Measurements from ENCODE around the gene YIF1A.
A peak's percentile ranks its signal among the peaks of the same experiment; 100 is the strongest.

Gene YIF1A

DNA sequence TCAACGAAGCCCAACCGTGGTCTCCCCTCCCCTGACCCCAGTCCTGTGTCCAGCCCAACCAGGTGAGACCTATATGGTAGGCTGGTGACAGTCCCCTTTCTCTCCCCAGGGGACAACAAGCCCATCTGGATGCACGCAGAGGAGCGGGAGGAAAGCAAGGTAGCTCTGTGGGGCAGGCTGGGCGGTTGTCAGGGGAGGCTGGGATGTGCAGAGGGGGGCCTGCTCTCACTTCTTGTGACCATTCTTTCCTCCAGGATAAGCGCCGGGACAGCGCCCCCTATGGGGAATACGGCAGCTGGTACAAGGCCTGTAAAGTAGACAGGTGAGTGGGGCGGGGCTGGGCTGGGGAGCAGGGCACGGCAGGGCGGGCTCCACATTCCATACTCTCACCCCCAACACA, 24.0 kb downstream of the YIF1A start:
- Histone ChIP-seq H3K4me1 (ENCODE audit: insufficient read depth, low read length) (peaks cover 22% of the 10 kb centered on the region), H3K27ac (ENCODE audit: low read length) (no peak overlapping the region), H3K79me2 (ENCODE audit: insufficient read depth, low read length) (peaks cover 17% of the 10 kb centered on the region), H3K9me3 (ENCODE audit: insufficient read depth, low read length, severe bottlenecking) (no peaks in the 10 kb centered on the region), H2AFZ (ENCODE audit: low read depth, low read length) (no peak overlapping the region), H3K4me3 (ENCODE audit: low read depth in 1 of 2, low read length in 2 of 2) (no peak overlapping the region), H3K4me2 (ENCODE audit: insufficient read depth, low read length) (no peak overlapping the region), H3K9ac (ENCODE audit: low read depth, low read length) (no peak overlapping the region), H4K20me1 (ENCODE audit: insufficient read depth, low read length) (peaks cover 28% of the 10 kb centered on the region), H3K36me3 (ENCODE audit: insufficient read depth, low read length) (peaks cover 66% of the 10 kb centered on the region), H3K27me3 (ENCODE audit: insufficient read depth, low read length, poor library complexity) (no peaks in the 10 kb centered on the region)
- TF ChIP-seq EZH2 (IDR thresholded peaks at IDR 0.05; ENCODE audit: borderline replicate concordance, low read depth, low read length, severe bottlenecking) = no peak
- TF ChIP-seq, protein P1, sequence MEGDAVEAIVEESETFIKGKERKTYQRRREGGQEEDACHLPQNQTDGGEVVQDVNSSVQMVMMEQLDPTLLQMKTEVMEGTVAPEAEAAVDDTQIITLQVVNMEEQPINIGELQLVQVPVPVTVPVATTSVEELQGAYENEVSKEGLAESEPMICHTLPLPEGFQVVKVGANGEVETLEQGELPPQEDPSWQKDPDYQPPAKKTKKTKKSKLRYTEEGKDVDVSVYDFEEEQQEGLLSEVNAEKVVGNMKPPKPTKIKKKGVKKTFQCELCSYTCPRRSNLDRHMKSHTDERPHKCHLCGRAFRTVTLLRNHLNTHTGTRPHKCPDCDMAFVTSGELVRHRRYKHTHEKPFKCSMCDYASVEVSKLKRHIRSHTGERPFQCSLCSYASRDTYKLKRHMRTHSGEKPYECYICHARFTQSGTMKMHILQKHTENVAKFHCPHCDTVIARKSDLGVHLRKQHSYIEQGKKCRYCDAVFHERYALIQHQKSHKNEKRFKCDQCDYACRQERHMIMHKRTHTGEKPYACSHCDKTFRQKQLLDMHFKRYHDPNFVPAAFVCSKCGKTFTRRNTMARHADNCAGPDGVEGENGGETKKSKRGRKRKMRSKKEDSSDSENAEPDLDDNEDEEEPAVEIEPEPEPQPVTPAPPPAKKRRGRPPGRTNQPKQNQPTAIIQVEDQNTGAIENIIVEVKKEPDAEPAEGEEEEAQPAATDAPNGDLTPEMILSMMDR (IDR thresholded peaks at IDR 0.05; ENCODE audit: borderline replicate concordance, extremely low read depth, low read length, poor library complexity, severe bottlenecking) = peak; percentile 61
- ATAC-seq (ENCODE audit: insufficient read depth, low read depth) = no peak
- peak; percentile 45 for DNase-seq

DNA sequence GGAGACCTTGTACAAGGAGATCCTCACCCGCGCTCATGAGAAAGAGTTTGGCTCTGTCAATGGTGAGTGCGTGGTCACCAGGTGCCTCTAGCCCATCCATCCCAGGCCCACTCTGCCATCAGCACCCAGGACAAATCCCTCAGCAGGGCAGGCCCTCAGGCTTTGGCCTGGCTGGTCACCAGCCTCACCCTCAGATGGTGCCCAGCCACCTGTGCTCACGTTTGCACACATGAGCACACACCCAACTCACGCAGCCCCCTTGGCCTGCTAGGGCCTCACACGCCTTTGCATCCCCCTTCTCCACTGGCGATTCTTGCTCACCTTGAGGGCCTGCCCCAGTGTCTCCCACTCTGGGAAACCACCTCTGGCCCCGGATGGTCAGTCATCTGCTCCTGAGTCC, 24.6 kb downstream of the YIF1A start:
- no peak overlapping the region for H3K4me3 ChIP-seq (ENCODE audit: low read depth in 1 of 2, low read length in 2 of 2)
- no peak overlapping the region for H3K9ac ChIP-seq (ENCODE audit: low read depth, low read length)
- TF ChIP-seq, protein P1 (IDR thresholded peaks at IDR 0.05; ENCODE audit: borderline replicate concordance, extremely low read depth, low read length, poor library complexity, severe bottlenecking) = no peak
- no peak for TF ChIP-seq EZH2 (IDR thresholded peaks at IDR 0.05; ENCODE audit: borderline replicate concordance, low read depth, low read length, severe bottlenecking)
- H3K79me2 ChIP-seq (ENCODE audit: insufficient read depth, low read length) = peaks cover 17% of the 10 kb centered on the region
- peaks cover 21% of the 10 kb centered on the region for H3K4me1 ChIP-seq (ENCODE audit: insufficient read depth, low read length)
- no peak overlapping the region for H2AFZ ChIP-seq (ENCODE audit: low read depth, low read length)
- DNase-seq (no peak), ATAC-seq (ENCODE audit: insufficient read depth, low read depth) (no peak)
- H3K27ac ChIP-seq (ENCODE audit: low read length) = no peak overlapping the region
- H3K36me3 ChIP-seq (ENCODE audit: insufficient read depth, low read length) = peaks cover 69% of the 10 kb centered on the region
- no peaks in the 10 kb centered on the region for H3K9me3 ChIP-seq (ENCODE audit: insufficient read depth, low read length, severe bottlenecking)
- H3K4me2 ChIP-seq (ENCODE audit: insufficient read depth, low read length) = no peak overlapping the region
- H4K20me1 ChIP-seq (ENCODE audit: insufficient read depth, low read length) = peaks cover 30% of the 10 kb centered on the region
- H3K27me3 ChIP-seq (ENCODE audit: insufficient read depth, low read length, poor library complexity) = no peaks in the 10 kb centered on the region

DNA sequence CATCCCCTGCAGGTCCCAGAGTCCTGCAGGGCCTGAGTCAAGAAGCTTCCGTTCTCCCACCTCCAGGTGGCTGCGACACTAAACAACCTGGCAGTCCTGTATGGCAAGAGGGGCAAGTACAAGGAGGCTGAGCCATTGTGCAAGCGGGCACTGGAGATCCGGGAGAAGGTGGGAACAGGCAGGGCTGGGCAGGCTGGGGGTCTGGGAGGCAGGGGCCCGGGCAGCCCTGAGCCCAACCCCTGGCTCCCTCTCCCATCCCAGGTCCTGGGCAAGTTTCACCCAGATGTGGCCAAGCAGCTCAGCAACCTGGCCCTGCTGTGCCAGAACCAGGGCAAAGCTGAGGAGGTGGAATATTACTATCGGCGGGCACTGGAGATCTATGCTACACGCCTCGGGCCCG, 25.2 kb downstream of the YIF1A start:
- TF ChIP-seq, protein P1 (IDR thresholded peaks at IDR 0.05; ENCODE audit: borderline replicate concordance, extremely low read depth, low read length, poor library complexity, severe bottlenecking) = no peak
- TF ChIP-seq EZH2 (IDR thresholded peaks at IDR 0.05; ENCODE audit: borderline replicate concordance, low read depth, low read length, severe bottlenecking) = no peak
- Histone ChIP-seq H3K27me3 (ENCODE audit: insufficient read depth, low read length, poor library complexity) (no peaks in the 10 kb centered on the region), H3K36me3 (ENCODE audit: insufficient read depth, low read length) (peaks cover 75% of the 10 kb centered on the region), H3K27ac (ENCODE audit: low read length) (no peak overlapping the region), H3K9ac (ENCODE audit: low read depth, low read length) (no peak overlapping the region), H3K4me3 (ENCODE audit: low read depth in 1 of 2, low read length in 2 of 2) (no peak overlapping the region), H3K9me3 (ENCODE audit: insufficient read depth, low read length, severe bottlenecking) (no peaks in the 10 kb centered on the region), H4K20me1 (ENCODE audit: insufficient read depth, low read length) (peaks cover 30% of the 10 kb centered on the region), H3K79me2 (ENCODE audit: insufficient read depth, low read length) (peaks cover 17% of the 10 kb centered on the region), H3K4me1 (ENCODE audit: insufficient read depth, low read length) (peaks cover 24% of the 10 kb centered on the region), H2AFZ (ENCODE audit: low read depth, low read length) (no peak overlapping the region), H3K4me2 (ENCODE audit: insufficient read depth, low read length) (no peak overlapping the region)
- ATAC-seq (ENCODE audit: insufficient read depth, low read depth) (no peak), DNase-seq (no peak)

DNA sequence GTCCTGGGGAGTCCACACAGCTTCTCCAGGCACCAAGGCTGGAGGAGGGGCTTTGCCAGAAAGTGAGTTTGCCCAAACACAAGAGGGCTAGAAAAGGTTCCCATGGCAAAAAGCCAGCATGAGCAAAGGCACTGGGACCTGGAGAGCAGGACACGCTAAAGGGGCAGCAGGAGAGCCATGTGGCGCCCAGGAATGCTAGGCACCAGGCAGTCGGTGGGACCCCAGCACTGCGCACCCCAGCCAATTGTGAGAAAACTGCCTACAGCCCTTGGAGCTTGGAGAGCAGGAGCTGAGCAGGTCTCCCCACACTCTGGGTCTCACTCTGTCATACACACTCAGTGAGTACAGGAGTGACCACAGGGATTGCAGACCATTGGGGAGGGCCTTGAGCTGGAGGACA, 25.7 kb downstream of the YIF1A start:
- TF ChIP-seq, protein P1 (IDR thresholded peaks at IDR 0.05; ENCODE audit: borderline replicate concordance, extremely low read depth, low read length, poor library complexity, severe bottlenecking) = no peak
- TF ChIP-seq EZH2 (IDR thresholded peaks at IDR 0.05; ENCODE audit: borderline replicate concordance, low read depth, low read length, severe bottlenecking) = no peak
- H3K79me2 ChIP-seq (ENCODE audit: insufficient read depth, low read length) = peaks cover 21% of the 10 kb centered on the region
- DNase-seq (no peak), ATAC-seq (ENCODE audit: insufficient read depth, low read depth) (no peak)
- H3K4me2 ChIP-seq (ENCODE audit: insufficient read depth, low read length) = no peak overlapping the region
- H4K20me1 ChIP-seq (ENCODE audit: insufficient read depth, low read length) = peaks cover 34% of the 10 kb centered on the region
- H3K9ac ChIP-seq (ENCODE audit: low read depth, low read length) = no peak overlapping the region
- H3K9me3 ChIP-seq (ENCODE audit: insufficient read depth, low read length, severe bottlenecking) = no peaks in the 10 kb centered on the region
- H2AFZ ChIP-seq (ENCODE audit: low read depth, low read length) = no peak overlapping the region
- peaks cover 80% of the 10 kb centered on the region for H3K36me3 ChIP-seq (ENCODE audit: insufficient read depth, low read length)
- no peak overlapping the region for H3K4me3 ChIP-seq (ENCODE audit: low read depth in 1 of 2, low read length in 2 of 2)
- no peaks in the 10 kb centered on the region for H3K27me3 ChIP-seq (ENCODE audit: insufficient read depth, low read length, poor library complexity)
- H3K4me1 ChIP-seq (ENCODE audit: insufficient read depth, low read length) = peaks cover 29% of the 10 kb centered on the region
- H3K27ac ChIP-seq (ENCODE audit: low read length) = no peak overlapping the region

Measured in DND-41 (cell line).